Parathyroid adenoma (tissue), 2 donors: ENCODE data around the gene MYLK.

ENCODE experiments used
- H2AFZ ChIP-seq: fragments of 300-600 bp; sonication (generic); one replicate; pipeline ENCODE4 v1.7.0; 2017; ENCODE audit warnings: antibody characterized with exemption, mild to moderate bottlenecking
- H3K27ac ChIP-seq: fragments of 300-600 bp; sonication (generic); one replicate; pipeline ENCODE4 v1.7.0; 2017
- H3K27me3 ChIP-seq: fragments of 300-600 bp; sonication (generic); one replicate; pipeline ENCODE4 v1.7.0; 2017; ENCODE audit warnings: low read length; ENCODE audit not compliant: control insufficient read depth, insufficient read depth
- H3K36me3 ChIP-seq: fragments of 300-600 bp; sonication (generic); one replicate; pipeline ENCODE4 v1.7.0; 2017; ENCODE audit warnings: low read length; ENCODE audit not compliant: control insufficient read depth, insufficient read depth
- H3K4me1 ChIP-seq: fragments of 300-600 bp; sonication (generic); one replicate; pipeline ENCODE4 v1.7.0; 2017; ENCODE audit warnings: control low read depth
- H3K4me2 ChIP-seq: fragments of 300-600 bp; sonication (generic); one replicate; pipeline ENCODE4 v1.7.0; 2017; ENCODE audit warnings: low read length
- H3K4me3 ChIP-seq: fragments of 300-600 bp; sonication (generic); one replicate; pipeline ENCODE4 v1.7.0; 2017; ENCODE audit warnings: low read depth, low read length
- H3K79me2 ChIP-seq: fragments of 300-600 bp; sonication (generic); one replicate; pipeline ENCODE4 v1.7.0; 2017; ENCODE audit warnings: control low read depth
- H3K9ac ChIP-seq: fragments of 300-600 bp; sonication (generic); one replicate; pipeline ENCODE4 v1.7.0; 2017; ENCODE audit warnings: mild to moderate bottlenecking
- H3K9me3 ChIP-seq: fragments of 300-600 bp; sonication (generic); one replicate; pipeline ENCODE4 v1.7.0; 2017; ENCODE audit warnings: low read length; ENCODE audit not compliant: control insufficient read depth
- TF ChIP-seq, protein P1 (sequence below): fragments of 300-600 bp; sonication (generic); IDR thresholded peaks from one replicate; pipeline ENCODE4 v1.7.0; 2017; ENCODE audit warnings: antibody characterized with exemption, mild to moderate bottlenecking
- donor health status: primary hyperparathyroidism.

Gene MYLK

DNA sequence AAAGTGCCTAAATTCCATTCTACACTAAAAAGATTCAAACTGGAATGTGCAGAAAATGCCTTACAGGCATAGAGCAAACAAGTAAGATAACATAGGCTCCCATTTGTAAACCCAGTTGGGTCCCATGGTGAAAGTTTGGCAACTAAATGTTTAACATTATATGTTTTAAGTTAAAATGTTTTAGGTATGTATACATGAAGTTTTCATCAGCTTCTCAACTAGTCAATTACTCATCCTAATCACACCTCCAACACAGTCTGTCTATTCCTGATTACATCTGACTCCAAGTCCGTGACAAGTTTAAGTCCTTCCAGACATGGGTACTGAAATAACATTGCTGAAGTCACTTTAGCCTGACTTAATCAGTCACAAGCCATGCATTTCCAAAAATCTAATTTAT, 25.0 kb downstream of the MYLK start:
- no peaks in the 10 kb centered on the region for H3K36me3 ChIP-seq

DNA sequence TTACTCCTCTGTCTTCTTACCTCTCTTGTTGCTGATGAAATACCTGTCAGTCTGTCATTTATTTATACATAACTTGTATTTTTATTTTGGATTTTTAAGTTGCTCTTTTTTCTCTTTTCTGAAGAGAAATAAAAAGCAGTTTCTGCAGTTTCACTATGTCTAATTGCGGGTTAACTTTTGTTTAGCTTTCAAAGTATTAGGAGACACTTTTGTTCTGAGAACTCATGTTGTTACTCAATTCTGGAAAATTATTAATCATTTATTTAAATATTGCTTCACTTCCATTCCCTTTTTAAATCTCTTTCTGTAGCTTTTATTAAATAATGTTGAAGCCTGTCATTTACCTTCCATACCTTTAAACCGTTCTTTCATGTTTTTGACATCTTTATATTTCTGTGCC, 29.2 kb downstream of the MYLK start:
- TF ChIP-seq, protein P1, sequence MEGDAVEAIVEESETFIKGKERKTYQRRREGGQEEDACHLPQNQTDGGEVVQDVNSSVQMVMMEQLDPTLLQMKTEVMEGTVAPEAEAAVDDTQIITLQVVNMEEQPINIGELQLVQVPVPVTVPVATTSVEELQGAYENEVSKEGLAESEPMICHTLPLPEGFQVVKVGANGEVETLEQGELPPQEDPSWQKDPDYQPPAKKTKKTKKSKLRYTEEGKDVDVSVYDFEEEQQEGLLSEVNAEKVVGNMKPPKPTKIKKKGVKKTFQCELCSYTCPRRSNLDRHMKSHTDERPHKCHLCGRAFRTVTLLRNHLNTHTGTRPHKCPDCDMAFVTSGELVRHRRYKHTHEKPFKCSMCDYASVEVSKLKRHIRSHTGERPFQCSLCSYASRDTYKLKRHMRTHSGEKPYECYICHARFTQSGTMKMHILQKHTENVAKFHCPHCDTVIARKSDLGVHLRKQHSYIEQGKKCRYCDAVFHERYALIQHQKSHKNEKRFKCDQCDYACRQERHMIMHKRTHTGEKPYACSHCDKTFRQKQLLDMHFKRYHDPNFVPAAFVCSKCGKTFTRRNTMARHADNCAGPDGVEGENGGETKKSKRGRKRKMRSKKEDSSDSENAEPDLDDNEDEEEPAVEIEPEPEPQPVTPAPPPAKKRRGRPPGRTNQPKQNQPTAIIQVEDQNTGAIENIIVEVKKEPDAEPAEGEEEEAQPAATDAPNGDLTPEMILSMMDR = no peak
- Histone ChIP-seq H3K9ac (no peak overlapping the region), H3K4me1 (no peaks in the 10 kb centered on the region)

More for the DNA sequence above, 25.0 kb downstream of the MYLK start:
- no peaks in the 10 kb centered on the region for H3K4me1 ChIP-seq
- H3K9ac ChIP-seq = no peak overlapping the region
- H3K27me3 ChIP-seq = no peaks in the 10 kb centered on the region
- H3K9me3 ChIP-seq = no peaks in the 10 kb centered on the region
- TF ChIP-seq, protein P1 = no peak
- no peak overlapping the region for H3K27ac ChIP-seq
- no peak overlapping the region for H3K4me3 ChIP-seq
- H2AFZ ChIP-seq = no peak overlapping the region
- H3K4me2 ChIP-seq = no peak overlapping the region
- no peaks in the 10 kb centered on the region for H3K79me2 ChIP-seq

DNA sequence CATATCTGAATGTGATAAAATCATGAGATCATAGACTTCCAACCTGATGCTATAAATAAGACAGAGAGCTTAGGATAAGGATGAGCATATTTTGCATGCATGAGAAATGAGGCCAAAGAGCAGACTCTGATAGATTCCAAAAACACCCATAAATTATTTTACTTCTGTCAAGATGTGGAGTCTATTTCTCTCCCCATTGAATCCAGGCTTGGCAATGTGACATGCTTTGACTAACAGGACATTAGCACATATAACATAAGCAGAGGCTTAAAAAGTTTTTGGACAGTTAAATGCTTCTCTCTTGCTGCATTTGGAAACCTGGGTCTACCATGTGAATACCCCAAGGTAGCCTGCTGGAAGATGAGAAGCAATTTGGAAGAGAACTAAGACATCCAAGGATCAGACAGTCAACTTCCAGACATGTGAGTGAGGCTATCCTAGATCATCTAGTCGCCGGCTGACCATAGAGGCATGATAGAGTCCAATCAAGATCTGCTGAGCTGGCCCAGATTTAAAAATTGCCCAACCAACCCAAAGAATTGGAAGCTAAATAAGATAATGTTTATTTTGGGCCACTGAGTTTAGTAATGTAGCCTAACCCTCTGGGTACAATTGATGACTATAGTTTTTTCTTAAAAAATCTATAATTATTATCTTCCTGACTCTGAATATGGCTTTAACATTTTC, 30.3 kb downstream of the MYLK start:
- Histone ChIP-seq H3K9me3 (no peaks in the 10 kb centered on the region), H3K79me2 (no peaks in the 10 kb centered on the region), H2AFZ (no peak overlapping the region), H3K4me3 (no peak overlapping the region), H3K4me2 (no peak overlapping the region), H3K36me3 (no peaks in the 10 kb centered on the region), H3K4me1 (no peaks in the 10 kb centered on the region), H3K27me3 (no peaks in the 10 kb centered on the region), H3K27ac (no peak overlapping the region), H3K9ac (no peak overlapping the region)
- TF ChIP-seq, protein P1 = no peak

More for the DNA sequence above, 29.2 kb downstream of the MYLK start:
- no peak overlapping the region for H3K4me3 ChIP-seq
- no peak overlapping the region for H2AFZ ChIP-seq
- H3K79me2 ChIP-seq = no peaks in the 10 kb centered on the region
- H3K27me3 ChIP-seq = no peaks in the 10 kb centered on the region
- no peaks in the 10 kb centered on the region for H3K9me3 ChIP-seq
- no peaks in the 10 kb centered on the region for H3K36me3 ChIP-seq
- H3K4me2 ChIP-seq = no peak overlapping the region
- no peak overlapping the region for H3K27ac ChIP-seq

DNA sequence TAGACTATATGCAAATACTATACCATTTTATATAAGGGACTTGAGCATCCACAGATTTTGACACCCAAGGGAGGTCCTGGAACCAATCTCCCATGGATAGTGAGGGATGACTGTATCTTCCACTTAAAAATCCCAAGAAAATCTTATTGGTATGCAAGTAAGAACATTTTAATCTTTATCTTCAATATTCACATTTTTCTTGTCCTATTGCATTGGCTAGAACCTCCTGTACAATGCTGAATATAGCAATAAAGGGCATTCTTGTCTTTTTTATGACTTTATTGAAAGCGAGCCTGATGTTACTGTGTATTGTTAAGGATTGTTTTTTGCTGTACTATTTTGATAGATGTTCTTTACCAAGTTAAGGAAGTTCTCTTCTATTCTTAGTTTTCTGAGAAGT, 36.9 kb downstream of the MYLK start:
- TF ChIP-seq, protein P1 = no peak
- no peak overlapping the region for H3K4me3 ChIP-seq
- H3K9ac ChIP-seq = no peak overlapping the region
- no peak overlapping the region for H3K4me2 ChIP-seq
- no peaks in the 10 kb centered on the region for H3K27me3 ChIP-seq
- H3K79me2 ChIP-seq = no peaks in the 10 kb centered on the region
- no peaks in the 10 kb centered on the region for H3K4me1 ChIP-seq
- H3K27ac ChIP-seq = no peak overlapping the region
- no peaks in the 10 kb centered on the region for H3K36me3 ChIP-seq
- H3K9me3 ChIP-seq = no peaks in the 10 kb centered on the region
- no peak overlapping the region for H2AFZ ChIP-seq

DNA sequence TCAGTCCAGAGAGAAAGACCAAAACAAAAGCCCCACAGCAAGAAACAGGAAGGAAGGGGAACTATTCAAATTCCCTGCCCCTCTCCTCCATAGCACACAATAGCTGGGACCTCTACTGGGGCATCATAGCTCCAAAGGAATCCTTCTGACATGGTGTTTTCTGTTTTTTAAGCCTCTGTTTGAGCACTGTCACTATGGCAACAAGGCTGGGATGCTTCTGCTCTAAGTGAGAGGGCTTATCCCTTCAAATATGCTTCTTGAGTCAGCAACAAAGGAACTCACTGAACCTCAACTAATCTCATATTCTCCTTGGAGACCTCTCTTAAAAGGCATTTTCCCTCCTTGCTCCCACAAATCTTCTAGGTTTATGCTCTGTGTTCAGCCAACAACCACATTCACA, 40.5 kb downstream of the MYLK start:
- Histone ChIP-seq H3K79me2 (no peaks in the 10 kb centered on the region), H3K9ac (no peak overlapping the region), H3K36me3 (no peaks in the 10 kb centered on the region), H3K9me3 (no peaks in the 10 kb centered on the region), H2AFZ (no peak overlapping the region), H3K4me1 (no peaks in the 10 kb centered on the region), H3K4me3 (no peak overlapping the region), H3K27ac (no peak overlapping the region), H3K27me3 (no peaks in the 10 kb centered on the region), H3K4me2 (no peak overlapping the region)
- TF ChIP-seq, protein P1 = no peak
